Endodermal cell (in vitro differentiated cells): ENCODE data around the gene LY6G6D. TPM values are rescaled to one million over a fixed set of nuclear protein-coding genes. Genes with fewer than 3 reads are reported as not detected.

Source experiments
- DNase-seq: peaks from one replicate; pipeline ENCODE4 v3.0.0-alpha.2; 2017
- H3K27ac ChIP-seq: 2 replicates; pipeline ENCODE4 v1.5.1; 2013; ENCODE audit warnings: mild to moderate bottlenecking, low read depth, low read length, moderate library complexity
- H3K27me3 ChIP-seq: 2 replicates; pipeline ENCODE4 v1.6.1; 2013; ENCODE audit warnings: mild to moderate bottlenecking, low read length, moderate library complexity; ENCODE audit not compliant: insufficient read depth, control insufficient read depth, poor library complexity, severe bottlenecking
- H3K36me3 ChIP-seq: 2 replicates; pipeline ENCODE4 v1.7.0; 2013; ENCODE audit warnings: mild to moderate bottlenecking, low read length, moderate library complexity; ENCODE audit not compliant: control insufficient read depth, insufficient read depth
- H3K4me1 ChIP-seq: one replicate; pipeline ENCODE4 v1.7.0; 2013; ENCODE audit warnings: low read length; ENCODE audit not compliant: control insufficient read depth, insufficient read depth
- H3K4me3 ChIP-seq: 2 replicates; pipeline ENCODE4 v1.5.1; 2013; ENCODE audit warnings: mild to moderate bottlenecking, low read length, moderate library complexity
- H3K9ac ChIP-seq: 2 replicates; pipeline ENCODE4 v1.6.1; 2013; ENCODE audit warnings: mild to moderate bottlenecking, low read length, moderate library complexity; ENCODE audit not compliant: poor library complexity, severe bottlenecking; ENCODE audit errors: extremely low read depth
- H3K9me3 ChIP-seq: 2 replicates; pipeline ENCODE4 v1.6.1; 2013; ENCODE audit warnings: mild to moderate bottlenecking, low read length, moderate library complexity; ENCODE audit not compliant: control insufficient read depth
- H3K27ac Mint-ChIP-seq: 2 replicates; pipeline ENCODE4 v1.8.0; 2020; ENCODE audit warnings: mixed read lengths
- H3K27me3 Mint-ChIP-seq: 2 replicates; pipeline ENCODE4 v1.8.0; 2021; ENCODE audit warnings: mild to moderate bottlenecking, mixed read lengths; ENCODE audit not compliant: insufficient read depth
- H3K36me3 Mint-ChIP-seq: 2 replicates; pipeline ENCODE4 v1.8.0; 2020; ENCODE audit warnings: low read depth, mixed read lengths
- H3K4me1 Mint-ChIP-seq: 2 replicates; pipeline ENCODE4 v1.8.0; 2020; ENCODE audit warnings: mixed read lengths
- H3K4me3 Mint-ChIP-seq: 2 replicates; pipeline ENCODE4 v1.8.0; 2020; ENCODE audit warnings: mild to moderate bottlenecking, moderate library complexity, mixed read lengths
- H3K9me3 Mint-ChIP-seq: 2 replicates; pipeline ENCODE4 v1.8.0; 2020; ENCODE audit warnings: mild to moderate bottlenecking, mixed read lengths
- CTCF ChIP-seq: fragments of 200-600 bp; sonication (generic); conservative IDR thresholded peaks from 2 replicates; pipeline ENCODE4 v1.5.0; 2021; ENCODE audit warnings: antibody characterized with exemption, mild to moderate bottlenecking
- WGBS, 2 experiments: methylation state at CpG; one replicate each; pipeline versions ENCODE4 v1.1.5 to v1.1.7; 2013; ENCODE audit warnings: missing lambda C conversion rate in 2 of 2, mixed read lengths in 1 of 2; ENCODE audit not compliant: insufficient coverage in 1 of 2, insufficient read length in 1 of 2; 5-methylcytosine and 5-hydroxymethylcytosine counted together
- total RNA-seq, 2 donors: library from RNA; stranded (reverse); fragmentation: NEBNext Ultra II Directional in 1 of 2; extraction: Animal tissue kit (Norgen Biotek cat#: 25700) in 1 of 2; gene quantifications; 2 replicates in 1 of 2; 3 replicates in 1 of 2; pipeline ENCODE4 v1.2.1, GENCODE V29; 2021

The LY6G6D gene
- total RNA-seq, 2 donors from 2014 or later = not detected

- H3K27ac ChIP-seq = no peak overlapping the region
- Mint-ChIP-seq H3K4me3 (no peak overlapping the region), H3K36me3 (peaks cover 69% of the 10 kb centered on the region), H3K27ac (no peak overlapping the region), H3K9me3 (no peaks in the 10 kb centered on the region), H3K4me1 (peaks cover 15% of the 10 kb centered on the region), H3K27me3 (no peaks in the 10 kb centered on the region)
- no peak overlapping the region for H3K9ac ChIP-seq
- H3K4me1 ChIP-seq = peaks cover 13% of the 10 kb centered on the region
- peaks cover 70% of the 10 kb centered on the region for H3K36me3 ChIP-seq
- no peak for TF ChIP-seq CTCF
- no peak overlapping the region for H3K4me3 ChIP-seq
- no peaks in the 10 kb centered on the region for H3K27me3 ChIP-seq
- no peak for DNase-seq
- H3K9me3 ChIP-seq = no peaks in the 10 kb centered on the region
- 95 to 98% methylated on average over 3 to 4 of the region's 4 CpGs for WGBS, 2 experiments
Measured at GRCh38 chr6:31692353-31692752, 22.8 kb upstream of the LY6G6D start.

GRCh38 chr6:31692886-31693285 lies 22.3 kb upstream of the LY6G6D start:
- Mint-ChIP-seq H3K27me3 (no peaks in the 10 kb centered on the region), H3K4me3 (no peak overlapping the region), H3K36me3 (peaks cover 69% of the 10 kb centered on the region), H3K27ac (no peak overlapping the region), H3K4me1 (peaks cover 12% of the 10 kb centered on the region), H3K9me3 (no peaks in the 10 kb centered on the region)
- Histone ChIP-seq H3K9me3 (no peaks in the 10 kb centered on the region), H3K4me1 (peaks cover 13% of the 10 kb centered on the region), H3K4me3 (no peak overlapping the region), H3K27me3 (no peaks in the 10 kb centered on the region), H3K27ac (no peak overlapping the region), H3K36me3 (peaks cover 68% of the 10 kb centered on the region), H3K9ac (no peak overlapping the region)
- DNase-seq = no peak
- TF ChIP-seq CTCF = no peak
- WGBS, 2 experiments = 92 to 96% methylated on average over 7 to 9 of the region's 9 CpGs

GRCh38 chr6:31693535-31693934 lies 21.6 kb upstream of the LY6G6D start:
- no peak for DNase-seq
- no peak overlapping the region for H3K4me3 Mint-ChIP-seq
- WGBS, 2 experiments = 92 to 100% methylated on average over 1 to 6 of the region's 6 CpGs
- peaks cover 9% of the 10 kb centered on the region for H3K4me1 Mint-ChIP-seq
- Histone ChIP-seq H3K4me1 (peaks cover 7% of the 10 kb centered on the region), H3K4me3 (no peak overlapping the region), H3K27ac (no peak overlapping the region), H3K36me3 (peaks cover 65% of the 10 kb centered on the region), H3K9ac (no peak overlapping the region), H3K27me3 (no peaks in the 10 kb centered on the region), H3K9me3 (no peaks in the 10 kb centered on the region)
- H3K27ac Mint-ChIP-seq = no peak overlapping the region
- no peak for TF ChIP-seq CTCF
- peaks cover 65% of the 10 kb centered on the region for H3K36me3 Mint-ChIP-seq
- no peaks in the 10 kb centered on the region for H3K27me3 Mint-ChIP-seq
- no peaks in the 10 kb centered on the region for H3K9me3 Mint-ChIP-seq
